HG03159 (cell line): ENCODE results near the gene INTS6L.
A peak's percentile ranks its signal among the peaks of the same experiment; 100 is the strongest.

Experiments
- ATAC-seq: cut with Tn5 transposase; IDR thresholded peaks from one replicate; pipeline ENCODE4 v1.9.1; 2021; ENCODE audit warnings: mild to moderate bottlenecking, moderate library complexity; ENCODE audit not compliant: unreplicated experiment

INTS6L gene, protein sequence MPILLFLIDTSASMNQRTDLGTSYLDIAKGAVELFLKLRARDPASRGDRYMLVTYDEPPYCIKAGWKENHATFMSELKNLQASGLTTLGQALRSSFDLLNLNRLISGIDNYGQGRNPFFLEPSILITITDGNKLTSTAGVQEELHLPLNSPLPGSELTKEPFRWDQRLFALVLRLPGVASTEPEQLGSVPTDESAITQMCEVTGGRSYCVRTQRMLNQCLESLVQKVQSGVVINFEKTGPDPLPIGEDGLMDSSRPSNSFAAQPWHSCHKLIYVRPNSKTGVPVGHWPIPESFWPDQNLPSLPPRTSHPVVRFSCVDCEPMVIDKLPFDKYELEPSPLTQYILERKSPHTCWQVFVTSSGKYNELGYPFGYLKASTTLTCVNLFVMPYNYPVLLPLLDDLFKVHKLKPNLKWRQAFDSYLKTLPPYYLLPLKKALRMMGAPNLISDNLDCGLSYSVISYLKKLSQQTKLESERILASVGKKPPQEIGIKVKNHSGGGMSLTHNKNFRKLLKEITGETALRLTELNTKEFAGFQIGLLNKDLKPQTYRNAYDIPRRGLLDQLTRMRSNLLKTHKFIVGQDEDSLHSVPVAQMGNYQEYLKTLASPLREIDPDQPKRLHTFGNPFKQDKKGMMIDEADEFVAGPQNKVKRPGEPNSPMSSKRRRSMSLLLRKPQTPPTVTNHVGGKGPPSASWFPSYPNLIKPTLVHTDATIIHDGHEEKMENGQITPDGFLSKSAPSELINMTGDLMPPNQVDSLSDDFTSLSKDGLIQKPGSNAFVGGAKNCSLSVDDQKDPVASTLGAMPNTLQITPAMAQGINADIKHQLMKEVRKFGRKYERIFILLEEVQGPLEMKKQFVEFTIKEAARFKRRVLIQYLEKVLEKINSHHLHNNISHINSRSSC

DNA sequence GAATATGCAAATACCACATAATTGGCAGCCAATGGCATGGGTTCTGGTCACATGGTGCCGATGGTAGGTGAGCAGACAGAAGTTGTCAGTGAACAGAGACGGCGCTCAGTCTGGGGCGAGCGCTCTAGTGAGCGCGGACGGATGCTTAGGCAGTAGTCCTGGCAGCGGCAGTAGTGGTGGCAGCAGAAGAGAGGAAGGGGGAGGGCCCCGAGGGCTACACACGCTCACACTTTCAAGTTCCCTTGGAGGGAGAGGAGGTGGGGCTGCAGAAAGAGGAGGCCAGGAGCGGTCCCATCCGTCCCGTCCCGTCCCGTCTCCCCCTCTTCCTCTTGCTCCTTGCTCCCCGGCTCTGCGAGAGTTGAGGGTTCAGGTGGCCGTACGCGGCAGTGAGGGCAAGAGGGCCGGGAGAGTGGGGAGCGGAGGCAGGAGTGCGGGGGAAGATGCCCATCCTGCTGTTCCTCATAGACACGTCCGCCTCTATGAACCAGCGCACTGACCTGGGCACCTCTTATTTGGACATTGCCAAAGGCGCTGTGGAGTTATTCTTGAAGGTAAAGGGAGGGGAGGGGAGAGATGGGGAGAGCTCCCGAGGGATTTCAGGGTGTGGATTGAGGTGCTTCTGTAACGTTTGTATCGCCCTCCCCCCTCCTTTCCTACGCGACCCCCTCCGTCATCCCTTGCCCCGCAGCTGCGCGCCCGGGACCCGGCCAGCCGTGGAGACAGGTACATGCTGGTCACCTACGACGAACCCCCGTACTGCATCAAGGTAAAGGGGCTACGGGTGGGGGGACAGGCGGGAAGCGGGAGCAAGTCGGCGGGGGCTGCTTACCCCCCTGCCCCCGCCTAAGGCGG is at the start of gene INTS6L:
TSS of gene INTS6L (plus strand) at position 108 of the 852 bp plus-strand sequence. CDS start at position 441, 333 bp downstream.
- peak; percentile 79 for ATAC-seq

DNA sequence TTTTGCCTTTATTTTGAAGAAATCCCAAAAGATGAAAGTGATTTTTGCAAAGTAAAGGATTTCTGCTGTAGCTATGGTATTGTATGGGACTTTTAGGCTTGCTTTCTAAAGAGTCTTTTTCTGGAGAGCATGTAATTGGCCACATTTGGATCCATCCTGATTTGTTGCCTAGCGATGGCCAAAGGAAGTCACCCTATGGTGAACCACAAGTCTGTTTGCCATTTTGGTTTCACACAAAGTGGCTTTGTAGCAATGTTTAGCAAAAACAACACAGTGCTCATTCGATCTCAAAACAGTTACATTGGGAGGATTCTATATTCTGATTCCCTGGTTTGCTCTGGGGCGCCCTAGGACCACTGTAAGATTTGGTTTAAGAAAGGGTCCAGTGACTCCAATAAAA is 44.1 kb upstream of the INTS6L start:
- ATAC-seq = no peak

DNA sequence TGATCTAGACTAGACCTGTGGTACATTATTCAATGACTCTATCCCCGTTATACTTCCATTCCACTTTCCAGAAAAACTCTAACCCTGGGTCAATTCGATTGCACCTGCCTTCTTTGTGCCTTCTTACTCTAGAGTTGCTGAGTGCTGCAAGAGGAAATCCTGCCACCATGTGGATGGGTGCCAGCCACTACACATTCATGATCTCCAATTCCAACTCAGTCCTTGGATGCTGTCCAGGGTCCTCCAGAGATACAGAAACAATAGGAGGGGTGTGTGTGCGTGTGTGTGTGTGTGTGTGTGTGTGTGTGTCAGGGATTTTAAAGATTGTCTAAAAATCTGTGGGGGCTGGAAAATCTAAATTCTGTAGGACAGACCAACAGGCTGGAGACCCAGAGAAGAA is 42.9 kb upstream of the INTS6L start:
- ATAC-seq = peak; percentile 63

DNA sequence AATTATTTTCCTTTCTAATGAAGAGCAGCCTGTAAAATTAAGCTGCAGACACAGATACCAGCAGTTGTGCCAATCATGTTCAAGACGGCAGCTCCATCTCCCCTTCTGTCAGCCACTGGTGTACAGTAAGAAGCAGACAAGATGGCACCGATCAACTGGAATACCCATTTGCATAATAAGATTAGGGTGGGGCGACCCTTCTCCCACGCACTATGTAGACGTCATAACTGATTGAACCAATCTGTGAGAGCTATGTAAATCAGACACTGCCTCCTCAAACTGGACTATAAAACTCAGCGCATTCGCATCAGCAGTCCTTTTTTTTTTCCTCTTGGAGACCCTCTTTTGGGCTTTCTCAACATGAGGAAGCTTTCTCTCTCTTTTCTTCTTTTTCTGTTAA is 40.4 kb upstream of the INTS6L start:
- no peak for ATAC-seq

DNA sequence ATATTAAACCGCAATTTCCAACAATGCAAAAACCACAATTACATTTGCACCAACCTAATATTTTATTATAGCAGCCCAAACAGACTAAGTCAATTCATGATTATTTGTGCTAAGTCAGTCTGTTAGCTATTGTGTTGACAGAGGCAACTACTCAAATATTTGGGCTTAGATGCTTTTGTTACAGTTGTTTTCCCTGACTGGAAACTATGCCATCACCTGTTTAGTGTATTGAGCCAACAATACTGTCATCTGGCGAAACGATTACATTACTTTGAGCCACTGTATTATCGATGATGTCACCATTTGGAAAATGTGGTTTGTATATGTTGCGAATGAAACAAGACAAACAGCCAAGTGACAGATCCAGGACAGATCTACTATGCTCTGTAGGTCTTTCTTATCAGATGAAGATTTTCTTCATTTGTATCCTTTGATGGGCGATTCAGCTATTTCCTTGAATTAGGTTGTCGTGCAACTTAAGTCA is 38.7 kb upstream of the INTS6L start:
- no peak for ATAC-seq

DNA sequence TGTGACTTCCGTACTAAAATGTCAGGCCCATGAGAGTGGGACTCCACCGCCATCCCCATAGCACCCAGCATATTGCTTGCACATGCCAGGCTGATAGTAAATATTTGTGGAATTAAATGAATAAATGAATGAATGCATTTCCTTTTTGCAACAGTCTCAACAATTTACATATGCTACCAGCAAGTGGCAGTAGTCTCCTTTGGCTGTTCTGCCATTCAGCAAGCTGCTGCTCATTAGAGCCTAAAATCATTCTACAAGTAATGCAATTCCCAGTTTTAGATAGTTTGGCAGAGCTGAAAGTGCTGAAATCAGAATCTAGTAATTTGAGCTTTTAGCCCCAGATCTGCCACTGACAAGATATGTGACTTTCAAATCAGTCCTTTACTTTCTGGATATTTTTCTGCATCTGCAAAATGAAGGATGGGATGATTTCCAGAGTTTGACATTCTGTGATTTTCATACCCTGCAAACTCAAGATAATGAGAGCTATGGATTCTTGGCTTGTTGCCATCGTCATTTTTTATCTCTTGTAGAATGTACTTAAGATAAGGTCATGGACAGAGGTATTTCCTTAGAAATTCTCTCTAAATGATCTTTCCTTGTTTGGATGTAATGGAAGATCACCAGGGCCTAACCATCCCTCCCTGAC is 35.7 kb upstream of the INTS6L start:
- ATAC-seq = no peak

DNA sequence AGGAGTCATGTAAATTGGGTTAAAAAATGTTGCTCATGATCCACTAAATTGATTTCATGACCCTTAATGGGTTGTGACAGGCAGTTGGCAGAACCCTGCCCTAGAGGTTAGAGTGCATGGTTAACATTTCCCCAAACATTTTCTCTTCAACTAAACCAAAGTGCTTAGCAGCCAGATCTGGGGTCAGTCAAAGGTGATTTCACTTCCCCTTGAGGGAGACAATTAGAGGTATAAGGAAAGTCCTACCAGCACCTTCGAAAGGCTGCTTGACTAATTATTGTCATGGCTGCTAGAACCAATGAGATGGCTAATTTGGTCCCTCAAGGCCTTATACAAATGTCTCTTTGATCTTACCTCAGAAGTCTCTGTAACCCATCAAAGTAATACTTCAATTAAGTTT is 30.9 kb upstream of the INTS6L start:
- peak; percentile 89 for ATAC-seq

DNA sequence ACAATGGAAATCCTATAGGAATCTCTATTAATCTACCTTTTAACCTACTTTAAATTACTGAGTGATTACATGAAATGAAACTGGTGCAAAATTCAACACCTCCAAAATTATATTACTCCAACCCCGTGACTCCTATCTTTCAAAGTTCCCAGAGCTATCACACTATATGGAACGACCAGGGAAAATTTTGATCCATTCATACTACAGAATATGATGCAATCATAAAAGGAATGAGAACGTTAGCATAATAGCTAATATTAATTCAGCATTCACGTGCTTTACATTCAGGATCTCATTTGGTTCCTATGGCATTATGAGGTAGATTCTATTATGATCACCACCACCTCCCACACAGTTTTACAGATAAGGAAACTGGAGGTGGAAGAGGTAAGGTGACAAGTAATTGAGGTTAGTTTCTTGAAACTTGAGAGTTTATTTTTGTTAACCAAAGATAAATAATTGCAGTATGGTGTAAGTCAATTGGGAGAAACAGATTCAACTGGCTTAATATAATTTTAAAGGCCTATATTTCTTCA is 29.4 kb upstream of the INTS6L start:
- ATAC-seq = no peak

DNA sequence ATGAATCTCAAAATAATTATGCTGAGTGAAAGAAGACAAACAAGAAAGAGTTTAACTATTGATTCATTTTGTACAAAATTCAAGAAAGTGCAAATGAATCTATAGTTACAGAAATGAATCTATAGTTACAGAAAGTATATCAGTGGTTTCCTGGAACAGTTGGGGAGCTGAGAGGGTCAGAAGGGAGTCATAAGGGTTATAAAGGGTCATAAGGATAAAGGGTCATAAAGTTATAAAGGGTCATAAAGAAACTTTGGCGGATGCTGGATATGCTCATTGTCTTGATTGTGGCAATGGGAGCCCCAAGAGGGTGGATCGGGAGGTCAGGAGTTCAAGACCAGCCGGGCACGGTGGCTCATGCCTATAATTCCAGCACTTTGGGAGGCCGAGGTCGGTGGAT is 26.0 kb upstream of the INTS6L start:
- ATAC-seq = no peak

DNA sequence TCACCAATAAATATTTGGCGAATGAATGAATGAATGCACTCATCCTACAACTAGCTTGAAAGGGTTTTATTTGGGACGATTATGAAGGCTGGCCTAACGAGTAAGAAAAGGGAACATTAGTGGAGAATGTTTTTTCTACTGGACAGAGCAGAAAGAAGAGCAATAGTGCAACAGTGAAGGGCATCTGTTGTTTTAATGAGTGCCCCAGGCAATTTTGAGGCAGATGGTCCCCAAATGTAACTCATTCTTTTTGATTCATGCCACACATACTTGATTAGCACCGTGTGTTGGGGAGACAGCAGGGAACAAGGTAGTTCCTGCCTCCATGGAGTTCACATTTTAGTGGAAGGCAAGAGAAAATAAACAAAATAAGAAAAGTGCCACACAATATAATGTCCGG is 22.7 kb upstream of the INTS6L start:
- no peak for ATAC-seq

DNA sequence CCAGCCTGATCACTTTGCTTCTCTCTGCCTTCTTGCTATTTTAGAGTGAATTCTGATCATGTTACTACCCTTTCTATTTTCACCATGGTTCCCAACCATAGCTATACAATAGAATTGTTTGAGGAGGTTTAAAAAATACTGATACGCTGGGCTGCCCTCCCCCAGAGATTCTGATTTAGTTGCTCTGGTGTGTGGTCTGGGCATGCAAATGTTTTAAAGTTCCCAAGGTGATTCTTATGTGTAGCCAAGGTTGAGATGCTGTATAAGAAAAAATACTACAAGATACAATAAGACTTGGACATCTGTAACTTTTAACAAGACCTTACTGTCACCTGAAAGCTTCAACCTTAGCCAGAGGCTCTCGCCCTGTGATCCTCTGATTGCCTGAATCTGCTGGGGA is 22.2 kb upstream of the INTS6L start:
- ATAC-seq = no peak

DNA sequence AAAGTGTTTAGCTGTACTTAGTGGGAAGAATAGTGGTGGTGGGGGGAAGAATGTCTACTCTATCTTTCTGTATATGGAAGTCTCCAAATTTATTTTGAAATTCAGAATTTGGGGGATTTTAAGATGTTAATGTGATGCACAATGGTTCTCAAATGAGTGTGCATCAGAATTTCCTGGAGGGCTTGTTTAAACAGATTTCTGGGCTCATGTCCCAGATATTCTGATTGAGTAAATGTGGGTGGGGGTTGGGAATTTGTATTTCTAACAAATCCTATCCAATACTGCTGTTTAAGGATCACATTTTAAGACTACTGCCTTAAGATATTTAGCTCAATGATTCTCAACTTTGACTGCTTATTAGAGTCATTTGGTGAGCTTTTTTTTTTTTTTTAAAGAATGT is 15.1 kb upstream of the INTS6L start:
- no peak for ATAC-seq

DNA sequence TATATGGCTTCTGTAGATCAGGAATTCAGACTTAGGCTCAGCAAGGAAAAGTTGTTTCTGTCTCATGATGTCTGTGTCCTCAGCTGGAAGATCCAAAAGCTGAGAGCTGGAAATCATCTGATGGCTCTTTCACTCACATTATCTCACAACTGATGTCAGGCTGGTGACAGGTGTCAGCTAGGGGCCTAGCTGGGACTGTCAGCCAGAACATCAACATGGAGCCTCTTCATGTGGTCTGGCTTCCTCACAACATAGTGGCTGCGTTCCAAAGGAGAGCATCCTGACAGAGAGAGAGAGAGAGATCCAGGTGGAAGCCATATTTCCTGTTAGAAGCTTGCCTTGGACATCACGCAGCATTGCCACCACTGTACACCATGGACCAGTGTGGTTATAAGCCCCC is 10.6 kb upstream of the INTS6L start:
- ATAC-seq = no peak

DNA sequence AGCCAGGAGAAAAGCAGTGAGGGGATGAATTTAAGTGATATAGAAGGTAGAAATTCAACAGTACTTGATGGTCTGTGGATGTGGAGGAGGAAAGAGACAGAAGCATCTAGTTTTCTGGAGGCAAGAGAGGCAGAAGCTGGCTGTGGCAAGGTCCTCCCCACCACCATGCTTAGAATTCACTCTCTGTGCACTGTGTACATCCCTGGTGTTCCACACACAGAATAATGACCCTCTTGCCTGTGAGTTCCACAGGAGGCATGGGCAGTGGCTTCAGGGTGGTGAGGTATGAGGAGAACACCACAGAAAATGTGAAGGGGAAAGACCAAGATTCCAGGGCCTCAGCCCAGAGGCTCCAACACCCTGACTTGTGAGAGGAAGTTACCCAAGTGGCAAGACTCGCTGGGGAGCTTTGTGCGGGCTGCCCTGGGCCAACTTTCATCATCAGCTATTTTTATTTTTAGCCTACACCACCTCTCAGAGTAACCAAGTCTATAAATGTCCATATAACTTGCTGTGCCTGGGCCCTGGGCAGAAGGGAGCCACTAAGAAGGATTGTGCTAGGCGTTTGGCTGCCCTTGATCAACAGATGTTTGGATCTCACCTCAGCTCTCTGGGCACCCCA is 7.8 kb upstream of the INTS6L start:
- ATAC-seq = no peak

DNA sequence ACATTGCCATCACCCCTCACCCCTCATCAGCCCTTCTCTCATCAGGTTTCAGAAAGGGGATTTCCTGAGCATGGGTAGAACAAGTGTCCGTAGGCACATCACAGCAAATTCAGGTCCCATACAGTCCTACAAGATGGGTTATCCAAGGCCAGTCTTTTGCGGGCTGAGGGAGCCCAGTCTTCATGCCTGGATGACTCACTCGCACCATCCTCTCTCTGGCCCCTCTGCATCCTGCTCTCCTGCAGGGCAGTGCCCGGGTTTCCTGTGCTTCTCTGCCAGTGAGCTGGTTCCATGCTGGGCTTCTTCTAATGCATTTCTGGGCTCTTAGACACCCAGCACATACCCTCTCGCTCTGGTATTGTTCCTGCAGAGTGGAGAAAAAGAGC is 7.3 kb upstream of the INTS6L start:
- ATAC-seq = no peak

DNA sequence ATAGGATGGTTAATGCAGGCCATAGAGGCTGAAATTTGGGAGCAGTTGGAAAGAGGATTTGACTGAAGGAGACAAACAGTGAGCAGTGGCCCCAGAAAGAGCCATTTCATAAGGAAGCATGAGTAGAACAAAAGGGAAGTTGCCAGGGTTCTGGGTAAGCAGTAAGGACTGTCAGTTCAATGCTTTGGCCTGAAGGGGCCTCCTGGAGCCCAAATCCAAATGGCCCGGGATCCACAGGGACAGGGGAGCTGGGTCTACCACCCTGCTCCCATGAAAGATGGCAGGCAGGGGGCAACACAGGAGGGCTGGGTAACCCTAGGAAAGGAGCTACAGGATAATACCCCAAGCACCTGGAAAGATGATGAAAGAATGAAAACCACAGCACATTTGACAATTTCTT is 4.1 kb upstream of the INTS6L start:
- no peak for ATAC-seq

DNA sequence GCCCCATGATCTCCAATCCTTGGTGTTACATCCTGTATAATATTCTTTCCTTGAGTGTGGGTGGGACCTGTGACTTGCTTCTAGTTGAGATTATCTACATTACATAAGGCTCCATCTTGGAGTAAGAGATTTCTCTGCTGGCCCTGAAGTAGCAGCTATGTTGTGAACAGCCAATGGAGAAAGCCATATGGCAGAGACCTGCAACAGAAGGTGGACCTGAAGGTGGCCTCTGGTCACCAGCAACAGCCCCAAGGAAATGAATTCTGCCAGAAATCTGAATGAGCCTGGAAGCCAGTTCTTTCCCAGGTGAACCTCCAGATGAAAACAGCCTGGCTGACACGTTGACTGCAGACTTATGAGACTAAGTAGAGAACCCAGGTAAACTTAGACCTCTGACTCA is 2.3 kb upstream of the INTS6L start:
- ATAC-seq = no peak

DNA sequence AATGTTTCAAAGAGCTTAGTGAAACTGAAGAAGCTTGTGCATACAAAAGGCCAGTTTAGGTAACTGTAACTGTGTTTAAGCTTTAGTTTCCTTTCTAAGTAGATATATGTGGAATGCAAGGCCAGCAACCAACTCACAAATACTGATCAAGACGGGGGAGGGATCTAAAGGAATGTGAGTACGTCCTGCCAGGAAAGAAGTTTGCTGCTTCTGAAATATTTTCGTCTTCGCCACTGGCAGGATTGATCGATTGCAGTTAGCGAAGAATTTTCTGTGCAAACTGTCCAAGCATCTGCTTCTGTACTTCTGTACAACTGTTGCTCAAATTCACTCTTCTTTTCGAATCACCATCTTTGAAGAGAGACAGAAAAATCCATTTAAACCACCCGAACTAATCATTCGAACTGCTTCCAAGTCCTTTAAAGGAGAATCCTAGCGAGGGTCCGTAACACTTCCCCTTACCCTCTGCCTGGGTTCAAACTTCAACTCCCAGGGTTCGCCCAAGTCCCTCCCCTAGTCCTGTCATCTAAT is 373 bp upstream of the INTS6L start:
- ATAC-seq = peak; percentile 0

DNA sequence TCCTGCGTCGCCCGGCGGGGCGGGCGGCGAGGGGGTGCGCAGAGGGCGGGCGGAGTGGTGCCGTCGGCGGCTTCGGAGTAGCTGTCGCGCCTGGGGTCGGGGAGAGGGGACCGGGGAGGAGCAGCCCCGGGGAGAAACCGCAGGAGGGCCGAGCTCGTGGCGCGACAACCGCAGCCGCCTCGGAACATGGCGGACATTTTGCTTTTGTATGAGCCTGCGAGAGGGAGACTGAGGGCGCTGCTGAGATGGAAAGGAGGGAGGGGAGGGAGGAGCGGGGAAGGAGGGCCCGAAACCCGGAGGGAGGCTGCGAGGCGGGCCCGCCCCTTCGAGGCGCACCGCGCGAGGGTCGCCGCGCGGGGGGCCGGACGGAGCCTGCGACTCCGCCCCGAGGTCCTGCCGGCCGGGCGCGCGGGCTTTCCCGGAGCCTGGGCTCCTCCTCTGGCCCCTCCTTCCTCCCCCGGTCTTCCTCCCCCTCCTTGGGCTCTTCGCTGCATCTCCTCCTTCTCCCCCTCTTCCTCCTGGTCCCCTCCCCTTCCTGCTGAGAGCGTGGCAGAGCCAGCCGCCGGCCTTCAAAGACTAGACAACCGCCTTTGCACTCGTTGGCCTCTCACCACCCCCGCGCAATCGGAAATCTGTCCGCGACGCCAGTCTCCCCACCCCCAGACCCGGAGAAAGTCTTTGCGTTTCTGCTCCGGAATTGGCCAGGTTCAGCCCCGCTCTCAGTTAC is 1.1 kb downstream of the INTS6L start:
- ATAC-seq = peak; percentile 49
